HepG2 (cell line): ENCODE data around the gene SLC16A5. TPM values are rescaled to one million over a fixed set of nuclear protein-coding genes. Genes with fewer than 3 reads are reported as not detected.

Source experiments
- ATAC-seq: fragments of 200-7000 bp; cut with Tn5 transposase; 3 replicates; pipeline ENCODE4 v1.9.1; 2020; ENCODE audit warnings: mild to moderate bottlenecking, moderate library complexity
- BruUV-seq: library from RNA; stranded (reverse); fragments of 400-500 nt; replicated peaks from 2 replicates; lab custom pipeline; 2021; lab: Mats Ljungman, UMichigan
- CTCF ChIA-PET: fragments of 300-600 bp; formaldehyde crosslinking; extraction: SDS; loops from one replicate; lab custom pipeline; 2021; ENCODE audit warnings: low total read pairs, inconsistent platforms, low intra/inter-chr PET ratio; lab: Yijun Ruan, JAX
- POLR2A ChIA-PET: fragments of 350-600 bp; sonication (Branson Sonifier 250); formaldehyde crosslinking; loops from one replicate; lab custom pipeline; 2020; ENCODE audit warnings: antibody characterized with exemption, inconsistent platforms; lab: Yijun Ruan, JAX
- DNase-seq: peaks from one replicate; pipeline ENCODE4 v3.0.0-alpha.2; 2015; ENCODE audit warnings: low spot score
- FAIRE-seq: peaks from 3 replicates; lab custom pipeline; 2011; peaks lifted over from hg19 to GRCh38; lab: Jason Lieb, UNC
- H2AFZ ChIP-seq: one replicate; pipeline ENCODE4 v1.6.1; 2011; ENCODE audit warnings: low read length, inconsistent platforms
- H3K27ac ChIP-seq: fragments of 300-600 bp; 3 replicates; pipeline ENCODE4 v1.8.0; 2011; ENCODE audit warnings: mixed run types, mild to moderate bottlenecking, mixed read lengths, low read length, inconsistent platforms; ENCODE audit not compliant: insufficient read depth; ENCODE audit errors: extremely low read length
- H3K27me3 ChIP-seq, 2 experiments: fragments of 200-600 bp in 1 of 2; 2 replicates in 1 of 2; 3 replicates in 1 of 2; pipeline versions ENCODE4 v1.6.0 to v1.8.0; 2011; ENCODE audit warnings: low read length in 2 of 2, mild to moderate bottlenecking in 2 of 2, moderate library complexity in 2 of 2, inconsistent platforms in 1 of 2; ENCODE audit not compliant: insufficient read depth in 2 of 2, control insufficient read depth in 1 of 2
- H3K36me3 ChIP-seq, 2 experiments: fragments of 200-600 bp in 1 of 2; replicated peaks in 1 of 2; 2 replicates in 1 of 2; 3 replicates in 1 of 2; pipeline versions ENCODE4 v1.5.1 to v1.8.0; 2011; ENCODE audit warnings: low read length in 2 of 2, inconsistent platforms in 1 of 2; ENCODE audit not compliant: insufficient read depth in 2 of 2, control insufficient read depth in 1 of 2
- H3K4me1 ChIP-seq: 2 replicates; pipeline ENCODE4 v1.5.1; 2012; ENCODE audit warnings: low read length, inconsistent platforms; ENCODE audit not compliant: insufficient read depth
- H3K4me2 ChIP-seq: 2 replicates; pipeline ENCODE4 v1.6.0; 2011; ENCODE audit warnings: low read depth, low read length, inconsistent platforms
- H3K4me3 ChIP-seq, 3 experiments: fragments of 200-600 bp in 1 of 3; sonication (generic), shearing (Covaris generic) in 1 of 3; replicated peaks in 1 of 3; 2 replicates each; pipeline ENCODE4 v1.5.1; 2011 to 2016; ENCODE audit warnings: low read length in 3 of 3, inconsistent platforms in 2 of 3, low read depth in 2 of 3, mild to moderate bottlenecking in 2 of 3, control low read depth in 1 of 3, mixed read lengths in 1 of 3; ENCODE audit not compliant: insufficient read depth in 1 of 3
- H3K79me2 ChIP-seq: one replicate; pipeline ENCODE4 v1.6.1; 2011; ENCODE audit warnings: low read length, inconsistent platforms; ENCODE audit not compliant: insufficient read depth
- H3K9ac ChIP-seq: 2 replicates; pipeline ENCODE4 v1.6.0; 2011; ENCODE audit warnings: mild to moderate bottlenecking, low read depth, low read length, inconsistent platforms; ENCODE audit not compliant: insufficient read depth
- H3K9me3 ChIP-seq: 2 replicates; pipeline ENCODE4 v1.5.1; 2012; ENCODE audit warnings: mild to moderate bottlenecking, low read length
- H4K20me1 ChIP-seq: 2 replicates; pipeline ENCODE4 v1.6.0; 2011; ENCODE audit warnings: inconsistent platforms, mild to moderate bottlenecking, low read length, moderate library complexity; ENCODE audit not compliant: insufficient read depth
- CHD2 ChIP-seq: IDR thresholded peaks from 2 replicates; pipeline ENCODE4 v1.6.1; 2011; ENCODE audit warnings: low read depth, low read length, improper control_type of control experiment
- HDAC2 ChIP-seq: sonication (generic); formaldehyde crosslinking; IDR thresholded peaks from 2 replicates; pipeline ENCODE4 v1.4.0; 2020; ENCODE audit warnings: missing genetic modification reagents
- NFE2 ChIP-seq: sonication (generic); formaldehyde crosslinking; IDR thresholded peaks from 2 replicates; pipeline ENCODE4 v1.4.0; 2020; ENCODE audit warnings: missing genetic modification reagents
- NKX3-1 ChIP-seq: sonication (generic); formaldehyde crosslinking; IDR thresholded peaks from 2 replicates; pipeline ENCODE4 v1.5.0; 2020; ENCODE audit warnings: missing genetic modification reagents
- RAD21 ChIP-seq: fragments of 450-650 bp; formaldehyde crosslinking; IDR thresholded peaks from 2 replicates; pipeline ENCODE4 v1.5.0; 2020; ENCODE audit warnings: mild to moderate bottlenecking
- RBFOX2 ChIP-seq: fragments of 200-400 bp; formaldehyde crosslinking; IDR thresholded peaks from 2 replicates; pipeline ENCODE4 v1.6.1; 2017; ENCODE audit warnings: low read depth, mild to moderate bottlenecking, low read length
- SRSF1 ChIP-seq: fragments of 200-400 bp; formaldehyde crosslinking; optimal IDR thresholded peaks from 2 replicates; pipeline ENCODE3; 2017; ENCODE audit warnings: mild to moderate bottlenecking, low read depth, low read length, moderate library complexity
- ZNF432 ChIP-seq: sonication (generic); formaldehyde crosslinking; IDR thresholded peaks from 2 replicates; pipeline ENCODE4 v1.5.0; 2020; ENCODE audit warnings: missing genetic modification reagents, mild to moderate bottlenecking, borderline replicate concordance
- ZNF841 ChIP-seq: sonication (generic); formaldehyde crosslinking; IDR thresholded peaks from 2 replicates; pipeline ENCODE4 v1.8.1; 2023; ENCODE audit warnings: missing genetic modification reagents, borderline replicate concordance
- WGBS: methylation state at CpG from one replicate; pipeline ENCODE4 v1.1.6; 2017; ENCODE audit warnings: low lambda C conversion rate; 5-methylcytosine and 5-hydroxymethylcytosine counted together
- in situ Hi-C: cut with HindIII; loops from 2 replicates; pipeline ENCODE4 v1.10.0; 2017; ENCODE audit warnings: low pct_unique_long_range_greater_than_20kb; ENCODE audit not compliant: extremely low pct_ligation_motif_present
- intact Hi-C: fragments of 100-400 bp; cut with micrococcal nuclease; formaldehyde crosslinking; loops from one replicate; pipeline ENCODE4 v1.10.0; 2022; ENCODE audit not compliant: unreplicated experiment
- polyA plus RNA-seq, 8 experiments: library from polyadenylated mRNA; depleted of rRNA in 3 of 8; stranded (reverse) in 7 of 8; unstranded in 1 of 8; fragments of >200 nt; fragmentation: Illumina TruSeq in 4 of 8; extraction: Trizol in 4 of 8; gene quantifications; 2 replicates each; pipeline versions ENCODE4 v1.2.1 to v1.2.3, GENCODE V29; 2011 to 2016; ENCODE audit warnings: low read depth in 4 of 8, missing spikeins in 1 of 8, mixed read lengths in 1 of 8; ENCODE audit not compliant: insufficient read depth in 1 of 8
- total RNA-seq, 5 experiments: library from RNA; depleted of rRNA; stranded (reverse); fragments of >200 nt; fragmentation: Illumina TruSeq; extraction: Trizol; gene quantifications; 2 replicates each; pipeline ENCODE4 v1.2.3, GENCODE V29; 2016; ENCODE audit warnings: low read depth in 1 of 5
- TF ChIP-seq, protein P1 (sequence below): sonication (generic); formaldehyde crosslinking; IDR thresholded peaks from 2 replicates; pipeline ENCODE4 v1.5.0; 2020; ENCODE audit warnings: mild to moderate bottlenecking, missing genetic modification reagents, moderate library complexity
- TF ChIP-seq, protein P2 (sequence below): sonication (generic); formaldehyde crosslinking; IDR thresholded peaks from 2 replicates; pipeline ENCODE4 v1.4.0; 2020; ENCODE audit warnings: missing genetic modification reagents
- TF ChIP-seq, protein P3 (sequence below): sonication (generic); formaldehyde crosslinking; IDR thresholded peaks from 2 replicates; pipeline ENCODE4 v1.4.0; 2020; ENCODE audit warnings: mild to moderate bottlenecking, missing genetic modification reagents
- TF ChIP-seq, protein P4 (sequence below): sonication (generic); formaldehyde crosslinking; IDR thresholded peaks from 2 replicates; pipeline ENCODE4 v1.8.1; 2023; ENCODE audit warnings: mild to moderate bottlenecking, moderate library complexity, missing genetic modification reagents

Gene SLC16A5
- total and polyA plus RNA-seq, 2 of the 13 experiments (the other 11 are each of a cell fraction or from before 2014, with no cell fraction given), result 0.69 to 5.6 TPM

DNA sequence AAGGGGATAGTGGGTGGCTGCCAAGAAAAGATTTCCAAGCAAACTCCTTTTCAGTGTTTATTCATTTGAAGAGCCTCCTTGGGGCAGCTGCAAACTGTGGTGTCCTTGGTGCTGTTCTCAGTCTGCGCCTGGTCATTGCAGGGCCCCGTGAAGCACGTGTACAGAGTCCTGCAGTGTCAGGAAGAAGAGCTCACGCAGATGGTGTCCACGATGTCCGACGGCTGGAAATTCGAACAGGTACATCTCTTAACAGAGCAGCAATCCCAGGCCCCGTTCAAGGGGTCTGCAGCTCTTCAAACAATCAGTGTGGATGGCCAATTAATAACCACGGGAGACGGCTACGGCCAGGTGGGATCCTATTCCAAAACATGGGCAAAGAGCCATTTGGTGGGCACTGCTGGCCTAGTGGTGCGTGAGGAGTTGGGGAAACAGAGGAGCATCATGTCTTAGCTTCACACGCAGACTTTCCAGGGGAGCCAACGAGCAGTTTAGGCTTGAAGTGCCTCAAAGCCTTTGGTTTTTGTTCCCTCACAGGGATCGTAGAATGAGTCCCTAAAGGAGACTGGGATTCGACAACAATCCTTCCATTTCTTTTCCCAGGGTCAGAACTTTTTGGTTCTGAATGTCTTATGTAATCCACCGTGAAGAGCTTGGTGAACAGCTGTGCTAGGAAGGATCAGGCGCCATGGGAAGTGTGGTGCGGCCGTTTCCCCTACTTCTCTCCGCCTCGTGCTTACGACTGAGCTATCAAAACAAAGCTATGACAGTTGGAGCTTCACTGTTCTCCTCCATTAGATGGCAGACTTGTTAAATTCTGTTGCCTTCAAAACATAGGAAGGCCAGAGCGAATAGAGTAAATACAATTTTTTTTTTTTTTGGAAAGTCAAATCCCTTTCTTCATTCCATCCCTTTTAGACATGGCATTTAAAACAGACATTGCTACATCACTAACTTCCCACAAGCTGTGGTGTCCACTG is 28.1 kb upstream of the SLC16A5 start (continued):
- TF ChIP-seq SRSF1, result no peak
- TF ChIP-seq CHD2, result no peak
- TF ChIP-seq, protein P1, sequence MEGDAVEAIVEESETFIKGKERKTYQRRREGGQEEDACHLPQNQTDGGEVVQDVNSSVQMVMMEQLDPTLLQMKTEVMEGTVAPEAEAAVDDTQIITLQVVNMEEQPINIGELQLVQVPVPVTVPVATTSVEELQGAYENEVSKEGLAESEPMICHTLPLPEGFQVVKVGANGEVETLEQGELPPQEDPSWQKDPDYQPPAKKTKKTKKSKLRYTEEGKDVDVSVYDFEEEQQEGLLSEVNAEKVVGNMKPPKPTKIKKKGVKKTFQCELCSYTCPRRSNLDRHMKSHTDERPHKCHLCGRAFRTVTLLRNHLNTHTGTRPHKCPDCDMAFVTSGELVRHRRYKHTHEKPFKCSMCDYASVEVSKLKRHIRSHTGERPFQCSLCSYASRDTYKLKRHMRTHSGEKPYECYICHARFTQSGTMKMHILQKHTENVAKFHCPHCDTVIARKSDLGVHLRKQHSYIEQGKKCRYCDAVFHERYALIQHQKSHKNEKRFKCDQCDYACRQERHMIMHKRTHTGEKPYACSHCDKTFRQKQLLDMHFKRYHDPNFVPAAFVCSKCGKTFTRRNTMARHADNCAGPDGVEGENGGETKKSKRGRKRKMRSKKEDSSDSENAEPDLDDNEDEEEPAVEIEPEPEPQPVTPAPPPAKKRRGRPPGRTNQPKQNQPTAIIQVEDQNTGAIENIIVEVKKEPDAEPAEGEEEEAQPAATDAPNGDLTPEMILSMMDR, result peak; percentile 73
- TF ChIP-seq, protein P2, sequence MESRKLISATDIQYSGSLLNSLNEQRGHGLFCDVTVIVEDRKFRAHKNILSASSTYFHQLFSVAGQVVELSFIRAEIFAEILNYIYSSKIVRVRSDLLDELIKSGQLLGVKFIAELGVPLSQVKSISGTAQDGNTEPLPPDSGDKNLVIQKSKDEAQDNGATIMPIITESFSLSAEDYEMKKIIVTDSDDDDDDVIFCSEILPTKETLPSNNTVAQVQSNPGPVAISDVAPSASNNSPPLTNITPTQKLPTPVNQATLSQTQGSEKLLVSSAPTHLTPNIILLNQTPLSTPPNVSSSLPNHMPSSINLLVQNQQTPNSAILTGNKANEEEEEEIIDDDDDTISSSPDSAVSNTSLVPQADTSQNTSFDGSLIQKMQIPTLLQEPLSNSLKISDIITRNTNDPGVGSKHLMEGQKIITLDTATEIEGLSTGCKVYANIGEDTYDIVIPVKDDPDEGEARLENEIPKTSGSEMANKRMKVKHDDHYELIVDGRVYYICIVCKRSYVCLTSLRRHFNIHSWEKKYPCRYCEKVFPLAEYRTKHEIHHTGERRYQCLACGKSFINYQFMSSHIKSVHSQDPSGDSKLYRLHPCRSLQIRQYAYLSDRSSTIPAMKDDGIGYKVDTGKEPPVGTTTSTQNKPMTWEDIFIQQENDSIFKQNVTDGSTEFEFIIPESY, result peak; percentile 83
- TF ChIP-seq RAD21 (CRISPR knock-in tag), result peak; percentile 61; the same call in 1 of the 2 replicates

DNA sequence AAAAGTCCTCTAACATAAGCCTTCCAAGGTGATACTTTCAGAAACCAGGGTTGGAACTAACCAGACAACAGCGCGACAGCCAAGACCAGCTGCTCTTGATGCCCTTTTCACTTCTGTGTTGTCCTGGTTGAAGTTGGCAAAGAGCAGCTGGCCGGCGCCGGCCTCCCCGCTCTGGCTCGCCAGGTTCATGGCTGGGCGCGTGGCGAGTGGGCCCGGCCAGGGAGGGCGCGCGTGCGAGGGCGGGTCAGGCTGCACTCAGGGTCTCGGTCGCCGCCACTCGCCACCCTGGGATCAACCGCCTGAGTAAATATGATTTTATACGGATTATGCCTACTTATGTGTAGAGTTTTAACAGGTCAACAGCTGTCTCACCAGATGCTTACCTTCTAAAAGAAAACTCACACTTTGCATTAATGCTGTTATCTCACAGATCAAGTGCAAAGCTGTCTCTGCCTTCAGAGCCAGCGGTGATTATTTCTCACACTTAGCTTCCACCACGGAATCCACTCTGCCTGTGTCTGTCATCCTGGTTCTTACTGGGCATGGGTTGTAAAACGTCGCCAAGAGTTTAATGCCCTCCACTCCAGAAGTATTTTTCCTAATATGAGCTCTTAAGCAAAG is 27.2 kb upstream of the SLC16A5 start:
- FAIRE-seq (no peak), DNase-seq (no peak), ATAC-seq (no peak)
- intact Hi-C loops (no loop called here), in situ Hi-C loops (no loop called here)
- no peak overlapping the region for H3K27ac ChIP-seq
- no peaks in the 10 kb centered on the region for H3K9me3 ChIP-seq
- H3K4me2 ChIP-seq, result no peak overlapping the region
- H3K4me1 ChIP-seq, result peaks cover 10% of the 10 kb centered on the region; the same call in 1 of the 2 replicates
- 98% methylated on average over 26 of the region's 26 CpGs for WGBS
- H3K4me3 ChIP-seq, result no peak overlapping the region
- H2AFZ ChIP-seq, result no peak overlapping the region
- H4K20me1 ChIP-seq, result no peaks in the 10 kb centered on the region
- ChIA-PET CTCF (interaction anchor here (1.4 to 1.9 kb wide), 2 partner anchors 45 to 70 kb away, joined by 5 to 6 read pairs; no protein-coding TSS in a partner anchor), POLR2A (interaction anchor here (0.7 to 1.6 kb wide), 9 partner anchors 17 to 141 kb away, joined by 3 to 5 read pairs (median 3); partner anchors contain the start of genes ARMC7 and NT5C)
- no peaks in the 10 kb centered on the region for H3K27me3 ChIP-seq
- no peaks in the 10 kb centered on the region for H3K79me2 ChIP-seq
- BruUV-seq, result no TSS peak
- H3K9ac ChIP-seq, result no peak overlapping the region
- H3K36me3 ChIP-seq, result peaks cover 27 to 61% of the 10 kb centered on the region in 2 experiments
- 0 out of 2 replicates have a peak, but pooled peaks have one; percentile 45 for TF ChIP-seq RBFOX2
- TF ChIP-seq ZNF841 (CRISPR knock-in tag), result no peak
- TF ChIP-seq NKX3-1, result no peak
- TF ChIP-seq ZNF432 (CRISPR knock-in tag), result no peak
- TF ChIP-seq NFE2, result no peak
- TF ChIP-seq, protein P3, sequence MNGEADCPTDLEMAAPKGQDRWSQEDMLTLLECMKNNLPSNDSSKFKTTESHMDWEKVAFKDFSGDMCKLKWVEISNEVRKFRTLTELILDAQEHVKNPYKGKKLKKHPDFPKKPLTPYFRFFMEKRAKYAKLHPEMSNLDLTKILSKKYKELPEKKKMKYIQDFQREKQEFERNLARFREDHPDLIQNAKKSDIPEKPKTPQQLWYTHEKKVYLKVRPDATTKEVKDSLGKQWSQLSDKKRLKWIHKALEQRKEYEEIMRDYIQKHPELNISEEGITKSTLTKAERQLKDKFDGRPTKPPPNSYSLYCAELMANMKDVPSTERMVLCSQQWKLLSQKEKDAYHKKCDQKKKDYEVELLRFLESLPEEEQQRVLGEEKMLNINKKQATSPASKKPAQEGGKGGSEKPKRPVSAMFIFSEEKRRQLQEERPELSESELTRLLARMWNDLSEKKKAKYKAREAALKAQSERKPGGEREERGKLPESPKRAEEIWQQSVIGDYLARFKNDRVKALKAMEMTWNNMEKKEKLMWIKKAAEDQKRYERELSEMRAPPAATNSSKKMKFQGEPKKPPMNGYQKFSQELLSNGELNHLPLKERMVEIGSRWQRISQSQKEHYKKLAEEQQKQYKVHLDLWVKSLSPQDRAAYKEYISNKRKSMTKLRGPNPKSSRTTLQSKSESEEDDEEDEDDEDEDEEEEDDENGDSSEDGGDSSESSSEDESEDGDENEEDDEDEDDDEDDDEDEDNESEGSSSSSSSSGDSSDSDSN (CRISPR knock-in tag), result no peak
- TF ChIP-seq HDAC2 (CRISPR knock-in tag), result no peak
- TF ChIP-seq, protein P4, sequence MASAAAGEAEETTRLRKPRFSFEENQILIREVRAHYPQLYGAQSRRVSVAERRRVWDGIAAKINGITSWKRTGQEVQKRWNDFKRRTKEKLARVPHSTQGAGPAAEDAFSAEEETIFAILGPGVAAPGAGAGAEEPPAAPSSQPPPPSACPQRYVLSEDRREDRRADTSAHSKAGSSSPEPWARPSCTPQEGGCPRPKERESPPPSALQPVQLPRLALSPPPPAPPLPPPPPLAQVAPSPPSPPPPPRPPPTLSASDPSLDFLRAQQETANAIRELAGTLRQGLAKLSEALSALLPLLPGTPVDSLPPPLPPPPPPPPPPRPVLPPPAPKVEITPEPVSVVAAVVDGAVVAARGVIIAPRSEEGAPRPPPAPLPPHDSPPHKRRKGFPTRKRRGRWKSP, result no peak
